HepG2 (cell line): ENCODE measurements around the gene NDST1. TPM values are rescaled to one million over a fixed set of nuclear protein-coding genes. Genes with fewer than 3 reads are reported as not detected.

Experiments
- ATAC-seq: fragments of 200-7000 bp; cut with Tn5 transposase; 3 replicates; pipeline ENCODE4 v1.9.1; 2020; ENCODE audit warnings: mild to moderate bottlenecking, moderate library complexity
- BruUV-seq: library from RNA; stranded (reverse); fragments of 400-500 nt; replicated peaks from 2 replicates; lab custom pipeline; 2021; lab: Mats Ljungman, UMichigan
- CTCF ChIA-PET: fragments of 300-600 bp; formaldehyde crosslinking; extraction: SDS; loops from one replicate; lab custom pipeline; 2021; ENCODE audit warnings: low total read pairs, inconsistent platforms, low intra/inter-chr PET ratio; lab: Yijun Ruan, JAX
- POLR2A ChIA-PET: fragments of 350-600 bp; sonication (Branson Sonifier 250); formaldehyde crosslinking; loops from one replicate; lab custom pipeline; 2020; ENCODE audit warnings: antibody characterized with exemption, inconsistent platforms; lab: Yijun Ruan, JAX
- DNase-seq: peaks from one replicate; pipeline ENCODE4 v3.0.0-alpha.2; 2015; ENCODE audit warnings: low spot score
- FAIRE-seq: peaks from 3 replicates; lab custom pipeline; 2011; peaks lifted over from hg19 to GRCh38; lab: Jason Lieb, UNC
- H2AFZ ChIP-seq: one replicate; pipeline ENCODE4 v1.6.1; 2011; ENCODE audit warnings: low read length, inconsistent platforms
- H3K27ac ChIP-seq: fragments of 300-600 bp; 3 replicates; pipeline ENCODE4 v1.8.0; 2011; ENCODE audit warnings: mixed run types, mild to moderate bottlenecking, mixed read lengths, low read length, inconsistent platforms; ENCODE audit not compliant: insufficient read depth; ENCODE audit errors: extremely low read length
- H3K27me3 ChIP-seq, 2 experiments: fragments of 200-600 bp in 1 of 2; 2 replicates in 1 of 2; 3 replicates in 1 of 2; pipeline versions ENCODE4 v1.6.0 to v1.8.0; 2011; ENCODE audit warnings: low read length in 2 of 2, mild to moderate bottlenecking in 2 of 2, moderate library complexity in 2 of 2, inconsistent platforms in 1 of 2; ENCODE audit not compliant: insufficient read depth in 2 of 2, control insufficient read depth in 1 of 2
- H3K36me3 ChIP-seq, 2 experiments: fragments of 200-600 bp in 1 of 2; replicated peaks in 1 of 2; 2 replicates in 1 of 2; 3 replicates in 1 of 2; pipeline versions ENCODE4 v1.5.1 to v1.8.0; 2011; ENCODE audit warnings: low read length in 2 of 2, inconsistent platforms in 1 of 2; ENCODE audit not compliant: insufficient read depth in 2 of 2, control insufficient read depth in 1 of 2
- H3K4me1 ChIP-seq: 2 replicates; pipeline ENCODE4 v1.5.1; 2012; ENCODE audit warnings: low read length, inconsistent platforms; ENCODE audit not compliant: insufficient read depth
- H3K4me2 ChIP-seq: 2 replicates; pipeline ENCODE4 v1.6.0; 2011; ENCODE audit warnings: low read depth, low read length, inconsistent platforms
- H3K4me3 ChIP-seq, 3 experiments: fragments of 200-600 bp in 1 of 3; sonication (generic), shearing (Covaris generic) in 1 of 3; replicated peaks in 1 of 3; 2 replicates each; pipeline ENCODE4 v1.5.1; 2011 to 2016; ENCODE audit warnings: low read length in 3 of 3, inconsistent platforms in 2 of 3, low read depth in 2 of 3, mild to moderate bottlenecking in 2 of 3, control low read depth in 1 of 3, mixed read lengths in 1 of 3; ENCODE audit not compliant: insufficient read depth in 1 of 3
- H3K79me2 ChIP-seq: one replicate; pipeline ENCODE4 v1.6.1; 2011; ENCODE audit warnings: low read length, inconsistent platforms; ENCODE audit not compliant: insufficient read depth
- H3K9ac ChIP-seq: 2 replicates; pipeline ENCODE4 v1.6.0; 2011; ENCODE audit warnings: mild to moderate bottlenecking, low read depth, low read length, inconsistent platforms; ENCODE audit not compliant: insufficient read depth
- H3K9me3 ChIP-seq: 2 replicates; pipeline ENCODE4 v1.5.1; 2012; ENCODE audit warnings: mild to moderate bottlenecking, low read length
- H4K20me1 ChIP-seq: 2 replicates; pipeline ENCODE4 v1.6.0; 2011; ENCODE audit warnings: inconsistent platforms, mild to moderate bottlenecking, low read length, moderate library complexity; ENCODE audit not compliant: insufficient read depth
- AFF4 ChIP-seq: sonication (generic); formaldehyde crosslinking; IDR thresholded peaks from 2 replicates; pipeline ENCODE4 v1.4.0; 2020; ENCODE audit warnings: missing genetic modification reagents
- ATF1 ChIP-seq: IDR thresholded peaks from 2 replicates; pipeline ENCODE4 v1.6.1; 2016; ENCODE audit warnings: mild to moderate bottlenecking, control low read depth
- CCAR2 ChIP-seq: fragments of 200-400 bp; formaldehyde crosslinking; optimal IDR thresholded peaks from 2 replicates; pipeline ENCODE3; 2018; ENCODE audit warnings: low read depth, mild to moderate bottlenecking, low read length, moderate library complexity
- DBP ChIP-seq: sonication (generic); formaldehyde crosslinking; IDR thresholded peaks from 2 replicates; pipeline ENCODE4 v1.4.0; 2020; ENCODE audit warnings: missing genetic modification reagents; ENCODE audit errors: not compliant biosample characterization
- ELK4 ChIP-seq: sonication (generic); formaldehyde crosslinking; IDR thresholded peaks from 2 replicates; pipeline ENCODE4 v1.9.0; 2021; ENCODE audit warnings: missing genetic modification reagents, borderline replicate concordance
- HNRNPL ChIP-seq: fragments of 200-400 bp; formaldehyde crosslinking; IDR thresholded peaks from 2 replicates; pipeline ENCODE4 v1.6.1; 2017; ENCODE audit warnings: mild to moderate bottlenecking, low read depth, low read length
- KLF16 ChIP-seq, 2 experiments: sonication (generic) in 1 of 2; formaldehyde crosslinking in 1 of 2; IDR thresholded peaks; 2 replicates each; pipeline versions ENCODE4 v1.6.1 to v1.8.0; 2016 to 2023; ENCODE audit warnings: missing genetic modification reagents in 2 of 2, missing compliant biosample characterization in 1 of 2
- PHF8 ChIP-seq: sonication (generic); formaldehyde crosslinking; IDR thresholded peaks from 2 replicates; pipeline ENCODE4 v1.5.0; 2020; ENCODE audit warnings: missing genetic modification reagents
- SNAI1 ChIP-seq: sonication (generic); formaldehyde crosslinking; IDR thresholded peaks from 2 replicates; pipeline ENCODE4 v1.5.0; 2020; ENCODE audit warnings: mild to moderate bottlenecking, missing genetic modification reagents, borderline replicate concordance
- SRSF1 ChIP-seq: fragments of 200-400 bp; formaldehyde crosslinking; optimal IDR thresholded peaks from 2 replicates; pipeline ENCODE3; 2017; ENCODE audit warnings: mild to moderate bottlenecking, low read depth, low read length, moderate library complexity
- TBX2 ChIP-seq: sonication (generic); formaldehyde crosslinking; IDR thresholded peaks from 2 replicates; pipeline ENCODE4 v1.5.0; 2020; ENCODE audit warnings: missing genetic modification reagents, mild to moderate bottlenecking, borderline replicate concordance
- ZNF558 ChIP-seq: sonication (generic); formaldehyde crosslinking; IDR thresholded peaks from 2 replicates; pipeline ENCODE4 v1.9.0; 2022; ENCODE audit warnings: mild to moderate bottlenecking, missing genetic modification reagents, borderline replicate concordance
- ZNF563 ChIP-seq: sonication (generic); formaldehyde crosslinking; IDR thresholded peaks from 2 replicates; pipeline ENCODE4 v1.8.0; 2022; ENCODE audit warnings: mild to moderate bottlenecking, moderate library complexity, missing genetic modification reagents
- ZNF749 ChIP-seq: sonication (generic); formaldehyde crosslinking; IDR thresholded peaks from 2 replicates; pipeline ENCODE4 v1.8.0; 2022; ENCODE audit warnings: mild to moderate bottlenecking, missing genetic modification reagents, moderate library complexity, borderline replicate concordance
- ZNF891 ChIP-seq: sonication (generic); formaldehyde crosslinking; IDR thresholded peaks from 2 replicates; pipeline ENCODE4 v1.5.0; 2020; ENCODE audit warnings: mild to moderate bottlenecking, missing genetic modification reagents
- ZSCAN31 ChIP-seq: sonication (generic); formaldehyde crosslinking; IDR thresholded peaks from 2 replicates; pipeline ENCODE4 v1.5.0; 2020; ENCODE audit warnings: low read depth, mild to moderate bottlenecking, missing genetic modification reagents
- WGBS: methylation state at CpG from one replicate; pipeline ENCODE4 v1.1.6; 2017; ENCODE audit warnings: low lambda C conversion rate; 5-methylcytosine and 5-hydroxymethylcytosine counted together
- in situ Hi-C: cut with HindIII; loops from 2 replicates; pipeline ENCODE4 v1.10.0; 2017; ENCODE audit warnings: low pct_unique_long_range_greater_than_20kb; ENCODE audit not compliant: extremely low pct_ligation_motif_present
- intact Hi-C: fragments of 100-400 bp; cut with micrococcal nuclease; formaldehyde crosslinking; loops from one replicate; pipeline ENCODE4 v1.10.0; 2022; ENCODE audit not compliant: unreplicated experiment
- polyA plus RNA-seq, 8 experiments: library from polyadenylated mRNA; depleted of rRNA in 3 of 8; stranded (reverse) in 7 of 8; unstranded in 1 of 8; fragments of >200 nt; fragmentation: Illumina TruSeq in 4 of 8; extraction: Trizol in 4 of 8; gene quantifications; 2 replicates each; pipeline versions ENCODE4 v1.2.1 to v1.2.3, GENCODE V29; 2011 to 2016; ENCODE audit warnings: low read depth in 4 of 8, missing spikeins in 1 of 8, mixed read lengths in 1 of 8; ENCODE audit not compliant: insufficient read depth in 1 of 8
- total RNA-seq, 5 experiments: library from RNA; depleted of rRNA; stranded (reverse); fragments of >200 nt; fragmentation: Illumina TruSeq; extraction: Trizol; gene quantifications; 2 replicates each; pipeline ENCODE4 v1.2.3, GENCODE V29; 2016; ENCODE audit warnings: low read depth in 1 of 5

Gene NDST1
- total and polyA plus RNA-seq, 2 of the 13 experiments (the other 11 are each of a cell fraction or from before 2014, with no cell fraction given), result 23.8 to 26.2 TPM

GRCh38 chr5:150578781-150579461, 71.0 kb downstream of the NDST1 start:
- Histone ChIP-seq H3K4me1 (peaks cover 86% of the 10 kb centered on the region), H3K4me2 (no peak overlapping the region), H4K20me1 (no peaks in the 10 kb centered on the region), H3K9me3 (no peaks in the 10 kb centered on the region), H3K4me3 (no peak overlapping the region), H3K36me3 (no peaks in the 10 kb centered on the region), H3K27ac (no peak overlapping the region), H3K79me2 (no peaks in the 10 kb centered on the region), H3K27me3 (0 out of 5 replicates have a peak, but pooled peaks cover 0 to 3% of the 10 kb centered on the region in 2 experiments), H3K9ac (no peak overlapping the region), H2AFZ (no peak overlapping the region)
- FAIRE-seq (no peak), ATAC-seq (no peak), DNase-seq (no peak)
- 37% methylated on average over 9 of the region's 16 CpGs for WGBS
- POLR2A ChIA-PET, result no interaction called here
- in situ Hi-C loops (no loop called here), intact Hi-C loops (no loop called here)
- CTCF ChIA-PET, result no interaction called here
- TF ChIP-seq ZNF749 (no peak), ELK4 (CRISPR knock-in tag) (no peak), SNAI1 (no peak), ZSCAN31 (CRISPR knock-in tag) (no peak), DBP (CRISPR knock-in tag) (no peak), ZNF563 (CRISPR knock-in tag) (no peak), HNRNPL (0 out of 2 replicates have a peak, but pooled peaks have one; percentile 24), PHF8 (no peak), ATF1 (no peak), SRSF1 (no peak), ZNF558 (CRISPR knock-in tag) (no peak), TBX2 (CRISPR knock-in tag) (no peak), ZNF891 (0 out of 2 replicates have a peak, but pooled peaks have one; percentile 21), CCAR2 (no peak), KLF16 (CRISPR knock-in tag; IDR thresholded peaks at IDR 0.05) (no peak), AFF4 (CRISPR knock-in tag) (no peak)
- no TSS peak for BruUV-seq
